Measurements from ENCODE around the gene AGR2.
"Not testable (repeated sequence)": the region's sequence is repeated elsewhere in the genome, so short reads cannot be mapped to it uniquely, and the experiment has no call there.

Gene AGR2

GRCh38 chr7:16773326-16773725 lies 31.5 kb downstream of the AGR2 start:
- DNase-seq, result no peak

GRCh38 chr7:16770657-16771329 lies 34.0 kb downstream of the AGR2 start:
- no peak for DNase-seq

GRCh38 chr7:16769994-16770393 lies 34.8 kb downstream of the AGR2 start:
- DNase-seq, result not testable (repeated sequence)

- DNase-seq, result no peak
Observed at GRCh38 chr7:16765436-16765859, 39.4 kb downstream of the AGR2 start.

- no peak for DNase-seq
Observed at GRCh38 chr7:16764942-16765341, 39.9 kb downstream of the AGR2 start.

GRCh38 chr7:16762177-16762576 lies 42.6 kb downstream of the AGR2 start:
- DNase-seq, result no peak

- DNase-seq, result no peak
Observed at GRCh38 chr7:16759840-16760239, 45.0 kb downstream of the AGR2 start.

GRCh38 chr7:16758631-16759611 lies 45.9 kb downstream of the AGR2 start:
- no peak for DNase-seq

GRCh38 chr7:16758036-16758435 lies 46.8 kb downstream of the AGR2 start:
- DNase-seq, result no peak

GRCh38 chr7:16755397-16755796 lies 49.4 kb downstream of the AGR2 start:
- no peak for DNase-seq

- no peak for DNase-seq
Observed at GRCh38 chr7:16754856-16755317, 49.9 kb downstream of the AGR2 start.

GRCh38 chr7:16753932-16754855 lies 50.6 kb downstream of the AGR2 start:
- DNase-seq, result peak; percentile 90

- DNase-seq, result peak; percentile 94
Observed at GRCh38 chr7:16753102-16753931, 51.5 kb downstream of the AGR2 start, which contains the start of gene TSPAN13. TSPAN13 (plus strand) TSS chr7:16753755; CDS start chr7:16753968, 213 bp downstream.

- DNase-seq, result no peak
Observed at GRCh38 chr7:16747102-16747501, 57.7 kb downstream of the AGR2 start.

GRCh38 chr7:16745645-16746044 lies 59.2 kb downstream of the AGR2 start:
- DNase-seq, result no peak

GRCh38 chr7:16744518-16745250 lies 60.1 kb downstream of the AGR2 start:
- DNase-seq, result no peak

GRCh38 chr7:16743236-16743635 lies 61.6 kb downstream of the AGR2 start:
- DNase-seq, result no peak

- DNase-seq, result no peak
Observed at GRCh38 chr7:16742547-16742946, 62.3 kb downstream of the AGR2 start.
